HG02981 (cell line): ENCODE data around the gene TMC5.

Experiments used
- ATAC-seq: cut with Tn5 transposase; IDR thresholded peaks from one replicate; pipeline ENCODE4 v1.9.1; 2021; ENCODE audit warnings: mild to moderate bottlenecking, moderate library complexity; ENCODE audit not compliant: unreplicated experiment

TMC5 gene

GRCh38 chr16:19503461-19504075, 85.9 kb downstream of the TMC5 start:
- no peak for ATAC-seq

- no peak for ATAC-seq
Measured at GRCh38 chr16:19505600-19506303, 88.1 kb downstream of the TMC5 start.

GRCh38 chr16:19506965-19507364, 89.3 kb downstream of the TMC5 start:
- ATAC-seq = no peak

- ATAC-seq = no peak
Measured at GRCh38 chr16:19507867-19508266, 90.2 kb downstream of the TMC5 start.

GRCh38 chr16:19512297-19512696, 94.6 kb downstream of the TMC5 start:
- no peak for ATAC-seq

GRCh38 chr16:19513377-19514053, 95.8 kb downstream of the TMC5 start:
- ATAC-seq = no peak

GRCh38 chr16:19515757-19516156, 98.1 kb downstream of the TMC5 start:
- no peak for ATAC-seq

GRCh38 chr16:19517424-19518089, 99.9 kb downstream of the TMC5 start:
- no peak for ATAC-seq

- no peak for ATAC-seq
Measured at GRCh38 chr16:19518388-19518787, 100.7 kb downstream of the TMC5 start.

- no peak for ATAC-seq
Measured at GRCh38 chr16:19520861-19521331, 103.2 kb downstream of the TMC5 start.

GRCh38 chr16:19521471-19522396, 104.1 kb downstream of the TMC5 start, which contains the start of gene GDE1:
Gene GDE1 (minus strand): TSS chr16:19522098. CDS start chr16:19521964, 134 bp downstream.
- ATAC-seq = peak; percentile 72

GRCh38 chr16:19522397-19522732, 104.7 kb downstream of the TMC5 start:
- no peak for ATAC-seq

- no peak for ATAC-seq
Measured at GRCh38 chr16:19522760-19523159, 105.1 kb downstream of the TMC5 start.

- ATAC-seq = no peak
Measured at GRCh38 chr16:19523184-19523558, 105.5 kb downstream of the TMC5 start.

GRCh38 chr16:19523559-19524355, 106.1 kb downstream of the TMC5 start, which contains the start of gene CCP110:
Gene CCP110 (plus strand): TSS chr16:19523942. CDS start chr16:19527882, 3,940 bp downstream.
- ATAC-seq = peak; percentile 67

- ATAC-seq = no peak
Measured at GRCh38 chr16:19524356-19524615, 106.6 kb downstream of the TMC5 start.

GRCh38 chr16:19524616-19525384, 107.1 kb downstream of the TMC5 start:
- ATAC-seq = no peak

- no peak for ATAC-seq
Measured at GRCh38 chr16:19525385-19525723, 107.7 kb downstream of the TMC5 start.

- ATAC-seq = no peak
Measured at GRCh38 chr16:19527161-19527560, 109.5 kb downstream of the TMC5 start.
